Omental fat pad (tissue), 4 donors: Measurements from ENCODE around the gene PDGFC. TPM values are rescaled to one million over a fixed set of nuclear protein-coding genes. Genes with fewer than 3 reads are reported as not detected.

Experiments used
- ATAC-seq: fragments of 150-250 bp; one replicate; pipeline ENCODE4 v1.9.1; 2016; ENCODE audit warnings: mild to moderate bottlenecking, moderate library complexity; ENCODE audit not compliant: low FRiP score
- DNase-seq: peaks from one replicate; pipeline ENCODE4 v3.0.0-alpha.2; 2019; ENCODE audit warnings: low spot score
- total RNA-seq, 4 donors: library from RNA; depleted of rRNA; stranded (reverse); fragments of >200 nt; gene quantifications; one replicate each; pipeline ENCODE4 v1.1.0, GENCODE V29; 2016
- TF ChIP-seq, protein P1 (sequence below), 3 donors: fragments of 450-650 bp; IDR thresholded peaks; one replicate each; pipeline ENCODE4 v1.5.1; 2016 to 2017; ENCODE audit warnings: antibody characterized with exemption in 3 of 3, mild to moderate bottlenecking in 3 of 3, moderate library complexity in 2 of 3

PDGFC gene
- total RNA-seq, 4 donors from 2014 or later: 22.5 to 38.2 (median 33.1) TPM

DNA sequence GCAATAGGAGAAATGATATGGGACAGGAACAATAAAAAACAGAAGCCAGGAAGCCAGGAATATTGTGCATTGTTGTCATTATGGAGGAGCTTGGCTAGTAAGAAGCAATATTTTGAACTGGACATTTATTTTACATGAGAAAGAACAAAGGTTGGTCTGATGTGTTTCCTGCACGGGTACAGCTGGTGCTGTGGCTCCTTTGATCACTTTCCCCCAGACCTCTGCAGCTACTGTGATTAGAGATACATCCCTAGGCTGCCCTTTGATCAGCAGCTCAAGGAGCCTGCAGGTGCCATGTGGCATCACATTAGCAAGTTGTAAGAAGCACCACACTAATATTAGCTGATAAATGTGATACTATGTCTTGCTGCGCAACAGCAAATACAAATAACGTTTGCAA, 2.5 kb downstream of the PDGFC start:
- ATAC-seq (no peak), DNase-seq (no peak)
- TF ChIP-seq, protein P1, sequence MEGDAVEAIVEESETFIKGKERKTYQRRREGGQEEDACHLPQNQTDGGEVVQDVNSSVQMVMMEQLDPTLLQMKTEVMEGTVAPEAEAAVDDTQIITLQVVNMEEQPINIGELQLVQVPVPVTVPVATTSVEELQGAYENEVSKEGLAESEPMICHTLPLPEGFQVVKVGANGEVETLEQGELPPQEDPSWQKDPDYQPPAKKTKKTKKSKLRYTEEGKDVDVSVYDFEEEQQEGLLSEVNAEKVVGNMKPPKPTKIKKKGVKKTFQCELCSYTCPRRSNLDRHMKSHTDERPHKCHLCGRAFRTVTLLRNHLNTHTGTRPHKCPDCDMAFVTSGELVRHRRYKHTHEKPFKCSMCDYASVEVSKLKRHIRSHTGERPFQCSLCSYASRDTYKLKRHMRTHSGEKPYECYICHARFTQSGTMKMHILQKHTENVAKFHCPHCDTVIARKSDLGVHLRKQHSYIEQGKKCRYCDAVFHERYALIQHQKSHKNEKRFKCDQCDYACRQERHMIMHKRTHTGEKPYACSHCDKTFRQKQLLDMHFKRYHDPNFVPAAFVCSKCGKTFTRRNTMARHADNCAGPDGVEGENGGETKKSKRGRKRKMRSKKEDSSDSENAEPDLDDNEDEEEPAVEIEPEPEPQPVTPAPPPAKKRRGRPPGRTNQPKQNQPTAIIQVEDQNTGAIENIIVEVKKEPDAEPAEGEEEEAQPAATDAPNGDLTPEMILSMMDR (IDR thresholded peaks at IDR 0.05): no peak

DNA sequence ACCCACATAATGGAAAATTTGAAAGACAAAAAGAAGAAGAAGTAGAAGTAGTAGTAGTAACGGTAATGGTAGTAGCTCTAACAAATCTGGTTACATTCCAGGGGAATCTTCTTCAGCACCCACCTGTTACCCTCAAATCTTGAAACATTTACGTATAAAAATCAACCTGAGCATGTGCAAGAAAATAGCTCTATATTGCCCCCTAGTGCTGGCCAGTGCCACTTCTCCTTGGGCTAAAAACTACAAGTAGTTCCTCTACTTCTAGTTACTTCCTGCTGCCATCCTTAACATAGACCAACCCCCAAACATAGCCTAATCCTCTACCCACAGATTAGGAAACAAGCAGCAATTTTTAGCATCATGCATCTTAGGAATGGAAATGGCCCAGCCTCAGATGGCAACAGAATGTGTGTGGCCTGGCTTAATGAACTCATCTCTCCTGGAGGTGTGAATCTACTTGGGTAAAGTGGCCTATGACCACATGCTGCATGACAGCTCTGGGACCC, 3.1 kb downstream of the PDGFC start:
- DNase-seq (no peak), ATAC-seq (no peak)
- TF ChIP-seq, protein P1 (IDR thresholded peaks at IDR 0.05): no peak

DNA sequence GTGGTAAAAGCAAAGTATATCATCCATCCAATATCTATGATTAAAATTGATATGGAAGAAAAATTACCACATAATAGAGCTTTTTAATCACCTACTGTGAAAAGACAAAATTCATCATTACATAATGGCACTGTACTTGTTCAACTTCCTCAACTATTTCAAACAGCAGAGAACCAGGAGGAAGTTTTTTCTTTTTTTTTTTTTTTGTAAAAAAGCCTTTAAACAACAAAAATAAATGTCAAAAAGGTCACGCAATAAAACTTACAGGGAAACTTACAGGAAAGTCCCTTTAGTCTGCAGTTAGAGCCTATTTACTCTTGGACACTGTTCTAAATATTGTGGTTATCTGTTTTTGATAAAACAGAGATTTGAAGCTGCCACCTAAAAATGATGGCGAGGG, 4.8 kb downstream of the PDGFC start:
- TF ChIP-seq, protein P1 (IDR thresholded peaks at IDR 0.05): no peak
- no peak for ATAC-seq
- no peak for DNase-seq

DNA sequence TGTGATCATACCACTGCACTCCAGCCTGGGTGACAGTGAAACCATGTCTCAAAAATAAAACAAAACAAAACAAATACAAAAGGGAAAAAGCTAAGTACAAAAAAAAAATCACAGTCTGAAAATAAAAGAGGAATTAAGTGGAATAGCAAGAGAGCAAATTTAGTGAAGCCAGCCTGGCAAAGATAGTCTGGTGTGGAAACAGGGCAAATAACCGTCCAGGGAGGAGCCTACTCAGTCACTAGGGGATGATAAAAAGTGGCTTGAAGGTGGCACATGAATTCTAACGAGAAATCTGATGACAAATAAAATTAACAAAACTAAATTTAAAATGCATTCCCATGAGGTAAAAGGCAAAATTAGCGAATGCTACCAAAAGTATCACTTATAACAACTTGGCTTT, 8.2 kb downstream of the PDGFC start:
- no peak for DNase-seq
- ATAC-seq: no peak
- TF ChIP-seq, protein P1 (IDR thresholded peaks at IDR 0.05): no peak

DNA sequence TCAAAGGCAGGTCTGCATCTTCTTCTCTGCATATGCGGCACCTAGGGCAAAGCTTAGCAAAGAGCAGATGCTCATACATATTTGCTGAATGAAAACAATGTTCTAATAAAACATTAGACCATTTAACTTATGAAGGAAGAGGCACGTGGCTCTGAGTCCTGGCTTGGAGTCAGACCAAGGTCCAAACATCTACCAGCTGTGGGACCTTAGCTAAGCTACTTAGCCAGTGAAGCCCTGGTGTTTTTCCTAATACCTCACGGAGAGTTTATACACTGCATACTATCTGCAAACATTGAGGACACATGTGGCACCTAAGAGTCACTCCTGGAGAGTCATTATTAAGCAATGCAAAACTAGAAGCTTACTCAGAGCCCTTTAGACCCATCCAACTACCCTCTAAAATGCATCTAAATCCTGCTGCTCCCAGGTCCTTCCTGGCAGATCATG, 9.0 kb downstream of the PDGFC start:
- DNase-seq (no peak), ATAC-seq (no peak)
- TF ChIP-seq, protein P1 (IDR thresholded peaks at IDR 0.05): no peak

DNA sequence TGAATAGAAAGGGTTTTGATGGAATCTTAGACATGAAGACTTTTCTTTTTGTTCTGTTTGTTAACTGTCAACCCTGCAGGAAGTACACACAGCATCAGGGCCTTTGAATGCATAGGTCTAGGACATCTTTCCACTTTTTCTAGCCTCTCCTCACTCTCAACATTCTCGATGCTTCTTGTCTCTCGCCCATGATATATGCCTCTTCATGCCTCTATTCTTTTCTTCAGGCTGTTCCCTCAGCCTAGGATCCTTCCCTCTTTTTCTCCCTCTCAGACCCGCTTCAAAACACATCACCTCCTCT, 9.6 kb downstream of the PDGFC start:
- TF ChIP-seq, protein P1 (IDR thresholded peaks at IDR 0.05): no peak
- DNase-seq: no peak
- ATAC-seq: no peak

DNA sequence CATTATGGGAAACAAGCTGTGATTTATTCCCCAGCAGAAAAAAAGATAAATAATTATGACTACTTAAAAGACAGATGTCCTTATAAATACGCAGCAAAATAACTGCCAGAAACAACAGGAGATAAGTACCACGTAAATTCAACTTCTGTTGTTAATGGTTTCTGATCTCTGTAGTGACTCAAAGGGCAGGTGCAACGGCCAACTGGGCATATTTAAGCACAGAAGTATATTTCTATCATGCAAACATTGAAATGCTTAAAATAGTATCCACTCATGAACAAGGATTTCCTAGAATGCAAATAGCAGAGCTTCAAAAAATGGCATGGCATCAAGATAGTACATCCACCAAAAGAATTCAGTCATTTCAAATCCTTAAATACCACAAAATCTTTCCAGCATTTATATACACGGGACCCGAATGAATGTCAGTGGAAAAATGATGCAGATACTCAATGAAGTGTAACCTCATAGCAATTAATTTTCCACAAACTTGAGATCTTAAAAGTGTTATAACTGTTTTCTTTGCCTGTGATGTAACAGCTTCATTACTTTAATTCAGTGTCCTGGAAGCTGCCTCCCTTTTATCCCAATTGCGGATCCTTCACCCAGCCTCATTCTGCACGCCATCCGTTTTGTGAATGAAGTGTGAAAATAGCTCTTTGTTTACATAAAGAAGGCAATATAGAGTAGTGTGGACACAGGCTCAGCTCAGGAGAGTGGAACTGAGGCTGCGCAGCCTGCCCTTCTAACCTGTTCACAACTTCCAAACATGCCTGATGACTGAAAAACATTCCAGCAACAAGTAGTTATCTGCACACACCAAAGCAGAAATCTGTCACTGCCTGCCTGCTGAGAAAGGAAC, 10.2 kb downstream of the PDGFC start:
- no peak for ATAC-seq
- DNase-seq: no peak
- TF ChIP-seq, protein P1 (IDR thresholded peaks at IDR 0.05): no peak
